ENCODE measurements around the gene TMEM18.

TMEM18 gene

GRCh38 chr2:693606-694005, 16.4 kb upstream of the TMEM18 start:
- H4K91ac ChIP-seq (ENCODE audit: low read length) = no peak overlapping the region
- no peak overlapping the region for H2AK5ac ChIP-seq (ENCODE audit: low read length, severe bottlenecking)
- DNase-seq = peak; percentile 14
- no peak overlapping the region for H3K9ac ChIP-seq (ENCODE audit: low read length)
- H3K23ac ChIP-seq (ENCODE audit: low read length in 2 of 2) = no peak overlapping the region
- no peaks in the 10 kb centered on the region for H3K79me1 ChIP-seq (replicated peaks; ENCODE audit: low read length, poor library complexity, severe bottlenecking)
- H2AFZ ChIP-seq (ENCODE audit: low read depth, low read length) = no peak overlapping the region
- H3K4me1 ChIP-seq (ENCODE audit: control insufficient read depth, insufficient read depth, low read depth, low read length) = peaks cover 3% of the 10 kb centered on the region
- H3K36me3 ChIP-seq (ENCODE audit: control insufficient read depth in 1 of 2, insufficient read depth in 2 of 2, low read depth in 1 of 2, low read length in 2 of 2) = no peaks in the 10 kb centered on the region
- H2BK12ac ChIP-seq (ENCODE audit: low read length in 2 of 2) = no peak overlapping the region
- no peaks in the 10 kb centered on the region for H3K27me3 ChIP-seq (ENCODE audit: control insufficient read depth in 1 of 2, insufficient read depth in 1 of 2, low read length in 2 of 2)
- 79% methylated on average over 7 of the region's 7 CpGs for WGBS
- H3K18ac ChIP-seq (ENCODE audit: low read depth in 1 of 2, low read length in 2 of 2) = no peak overlapping the region
- no peak overlapping the region for H3K27ac ChIP-seq (ENCODE audit: low read length, poor library complexity, severe bottlenecking)
- no peak overlapping the region for H3K4me2 ChIP-seq (ENCODE audit: low read length, poor library complexity, severe bottlenecking)
- H3K9me3 ChIP-seq (ENCODE audit: control insufficient read depth, low read length) = no peaks in the 10 kb centered on the region
- H3K4me3 ChIP-seq (ENCODE audit: insufficient read depth in 1 of 2, low read depth in 1 of 2, low read length in 2 of 2) = no peak overlapping the region
- no peak overlapping the region for H2BK120ac ChIP-seq (ENCODE audit: low read depth, low read length)
- no peak overlapping the region for H2BK15ac ChIP-seq (ENCODE audit: low read depth, poor library complexity, severe bottlenecking)
- H3K14ac ChIP-seq (ENCODE audit: low read length in 2 of 2) = no peak overlapping the region
- H4K8ac ChIP-seq (ENCODE audit: low read length) = no peak overlapping the region
- no peak overlapping the region for H2BK5ac ChIP-seq (ENCODE audit: low read depth, low read length, poor library complexity, severe bottlenecking)
- no peak overlapping the region for H3K4ac ChIP-seq (ENCODE audit: low read depth in 1 of 2, low read length in 2 of 2)

GRCh38 chr2:692767-693166, 15.6 kb upstream of the TMEM18 start:
- H4K8ac ChIP-seq (ENCODE audit: low read length) = no peak overlapping the region
- no peak overlapping the region for H3K4me2 ChIP-seq (ENCODE audit: low read length, poor library complexity, severe bottlenecking)
- H3K18ac ChIP-seq (ENCODE audit: low read depth in 1 of 2, low read length in 2 of 2) = peak overlapping the region in 1 of 2 experiments; percentile 7
- H3K79me1 ChIP-seq (replicated peaks; ENCODE audit: low read length, poor library complexity, severe bottlenecking) = no peaks in the 10 kb centered on the region
- no peak overlapping the region for H2BK15ac ChIP-seq (ENCODE audit: low read depth, poor library complexity, severe bottlenecking)
- no peaks in the 10 kb centered on the region for H3K9me3 ChIP-seq (ENCODE audit: control insufficient read depth, low read length)
- no peaks in the 10 kb centered on the region for H3K36me3 ChIP-seq (ENCODE audit: control insufficient read depth in 1 of 2, insufficient read depth in 2 of 2, low read depth in 1 of 2, low read length in 2 of 2)
- H3K27me3 ChIP-seq (ENCODE audit: control insufficient read depth in 1 of 2, insufficient read depth in 1 of 2, low read length in 2 of 2) = no peaks in the 10 kb centered on the region
- no peak overlapping the region for H3K4ac ChIP-seq (ENCODE audit: low read depth in 1 of 2, low read length in 2 of 2)
- H3K27ac ChIP-seq (ENCODE audit: low read length, poor library complexity, severe bottlenecking) = no peak overlapping the region
- no peak overlapping the region for H2BK5ac ChIP-seq (ENCODE audit: low read depth, low read length, poor library complexity, severe bottlenecking)
- no peak overlapping the region for H2BK12ac ChIP-seq (ENCODE audit: low read length in 2 of 2)
- peaks cover 3% of the 10 kb centered on the region for H3K4me1 ChIP-seq (ENCODE audit: control insufficient read depth, insufficient read depth, low read depth, low read length)
- H3K9ac ChIP-seq (ENCODE audit: low read length) = no peak overlapping the region
- H4K91ac ChIP-seq (ENCODE audit: low read length) = no peak overlapping the region
- H3K23ac ChIP-seq (ENCODE audit: low read length in 2 of 2) = no peak overlapping the region
- H2AK5ac ChIP-seq (ENCODE audit: low read length, severe bottlenecking) = no peak overlapping the region
- H2BK120ac ChIP-seq (ENCODE audit: low read depth, low read length) = no peak overlapping the region
- no peak overlapping the region for H3K14ac ChIP-seq (ENCODE audit: low read length in 2 of 2)
- no peak overlapping the region for H3K4me3 ChIP-seq (ENCODE audit: insufficient read depth in 1 of 2, low read depth in 1 of 2, low read length in 2 of 2)
- DNase-seq = no peak
- no peak overlapping the region for H2AFZ ChIP-seq (ENCODE audit: low read depth, low read length)
- WGBS = 87% methylated on average over 8 of the region's 8 CpGs

GRCh38 chr2:691821-692761, 14.9 kb upstream of the TMEM18 start:
- Histone ChIP-seq H3K36me3 (ENCODE audit: control insufficient read depth in 1 of 2, insufficient read depth in 2 of 2, low read depth in 1 of 2, low read length in 2 of 2) (no peaks in the 10 kb centered on the region), H2BK120ac (ENCODE audit: low read depth, low read length) (no peak overlapping the region), H3K23ac (ENCODE audit: low read length in 2 of 2) (no peak overlapping the region), H2BK12ac (ENCODE audit: low read length in 2 of 2) (no peak overlapping the region), H2AK5ac (ENCODE audit: low read length, severe bottlenecking) (no peak overlapping the region), H2BK5ac (ENCODE audit: low read depth, low read length, poor library complexity, severe bottlenecking) (no peak overlapping the region), H3K4me1 (ENCODE audit: control insufficient read depth, insufficient read depth, low read depth, low read length) (peaks cover 3% of the 10 kb centered on the region), H4K91ac (ENCODE audit: low read length) (no peak overlapping the region), H4K8ac (ENCODE audit: low read length) (no peak overlapping the region), H3K4ac (ENCODE audit: low read depth in 1 of 2, low read length in 2 of 2) (no peak overlapping the region), H3K27ac (ENCODE audit: low read length, poor library complexity, severe bottlenecking) (no peak overlapping the region), H3K79me1 (replicated peaks; ENCODE audit: low read length, poor library complexity, severe bottlenecking) (no peaks in the 10 kb centered on the region), H3K18ac (ENCODE audit: low read depth in 1 of 2, low read length in 2 of 2) (no peak overlapping the region), H2BK15ac (ENCODE audit: low read depth, poor library complexity, severe bottlenecking) (no peak overlapping the region), H3K27me3 (ENCODE audit: control insufficient read depth in 1 of 2, insufficient read depth in 1 of 2, low read length in 2 of 2) (no peaks in the 10 kb centered on the region), H2AFZ (ENCODE audit: low read depth, low read length) (no peak overlapping the region), H3K9ac (ENCODE audit: low read length) (no peak overlapping the region), H3K9me3 (ENCODE audit: control insufficient read depth, low read length) (no peaks in the 10 kb centered on the region), H3K4me3 (ENCODE audit: insufficient read depth in 1 of 2, low read depth in 1 of 2, low read length in 2 of 2) (no peak overlapping the region), H3K4me2 (ENCODE audit: low read length, poor library complexity, severe bottlenecking) (no peak overlapping the region), H3K14ac (ENCODE audit: low read length in 2 of 2) (no peak overlapping the region)
- DNase-seq = no peak
- WGBS = 92% methylated on average over 34 of the region's 35 CpGs

- Histone ChIP-seq H3K23ac (ENCODE audit: low read length in 2 of 2) (no peak overlapping the region), H2BK15ac (ENCODE audit: low read depth, poor library complexity, severe bottlenecking) (no peak overlapping the region), H2AK5ac (ENCODE audit: low read length, severe bottlenecking) (no peak overlapping the region), H3K36me3 (ENCODE audit: control insufficient read depth in 1 of 2, insufficient read depth in 2 of 2, low read depth in 1 of 2, low read length in 2 of 2) (no peaks in the 10 kb centered on the region), H3K4me2 (ENCODE audit: low read length, poor library complexity, severe bottlenecking) (no peak overlapping the region), H2BK12ac (ENCODE audit: low read length in 2 of 2) (no peak overlapping the region), H3K27me3 (ENCODE audit: control insufficient read depth in 1 of 2, insufficient read depth in 1 of 2, low read length in 2 of 2) (no peaks in the 10 kb centered on the region), H4K91ac (ENCODE audit: low read length) (no peak overlapping the region), H3K9me3 (ENCODE audit: control insufficient read depth, low read length) (peaks cover 5% of the 10 kb centered on the region), H3K18ac (ENCODE audit: low read depth in 1 of 2, low read length in 2 of 2) (no peak overlapping the region), H3K4me3 (ENCODE audit: insufficient read depth in 1 of 2, low read depth in 1 of 2, low read length in 2 of 2) (no peak overlapping the region), H2BK120ac (ENCODE audit: low read depth, low read length) (no peak overlapping the region), H3K79me1 (replicated peaks; ENCODE audit: low read length, poor library complexity, severe bottlenecking) (no peaks in the 10 kb centered on the region), H3K27ac (ENCODE audit: low read length, poor library complexity, severe bottlenecking) (no peak overlapping the region), H2AFZ (ENCODE audit: low read depth, low read length) (no peak overlapping the region), H4K8ac (ENCODE audit: low read length) (no peak overlapping the region), H3K4ac (ENCODE audit: low read depth in 1 of 2, low read length in 2 of 2) (no peak overlapping the region), H3K9ac (ENCODE audit: low read length) (no peak overlapping the region), H3K4me1 (ENCODE audit: control insufficient read depth, insufficient read depth, low read depth, low read length) (peaks cover 3% of the 10 kb centered on the region), H3K14ac (ENCODE audit: low read length in 2 of 2) (no peak overlapping the region), H2BK5ac (ENCODE audit: low read depth, low read length, poor library complexity, severe bottlenecking) (no peak overlapping the region)
- 74% methylated on average over 7 of the region's 10 CpGs for WGBS
- DNase-seq = no peak
Measured at GRCh38 chr2:690799-691198, 13.6 kb upstream of the TMEM18 start.

All from mesenchymal stem cell (in vitro differentiated cells and primary cell).